ENCODE measurements around the gene TNRC6C. TPM values are rescaled to one million over a fixed set of nuclear protein-coding genes. Genes with fewer than 3 reads are reported as not detected.
"Not testable (repeated sequence)": the region's sequence is repeated elsewhere in the genome, so short reads cannot be mapped to it uniquely, and the experiment has no call there.

Gene TNRC6C
- total RNA-seq, 1 donor from 2014 or later: 27.4 TPM

DNA sequence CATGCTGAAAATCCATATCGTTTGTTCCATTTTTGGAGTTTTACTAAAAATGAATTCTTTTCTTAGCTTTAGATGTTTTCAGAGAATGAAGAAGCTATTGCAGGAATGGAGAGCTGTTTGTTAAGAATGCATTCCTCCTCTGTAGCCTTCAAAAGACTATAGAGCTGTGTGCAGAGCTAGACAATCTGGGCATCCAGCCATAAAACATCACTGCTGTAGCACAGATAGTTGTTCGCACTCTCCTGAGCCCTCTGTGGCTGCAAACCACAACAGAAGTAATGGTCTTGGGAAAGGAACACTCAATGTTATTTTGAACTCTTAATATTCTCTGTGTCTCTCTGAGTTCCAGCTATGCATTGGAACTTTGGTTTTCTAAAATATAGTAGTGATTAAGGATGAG, 4.9 kb downstream of the TNRC6C start:
- DNase-seq (ENCODE audit: low spot score): peak; percentile 65

DNA sequence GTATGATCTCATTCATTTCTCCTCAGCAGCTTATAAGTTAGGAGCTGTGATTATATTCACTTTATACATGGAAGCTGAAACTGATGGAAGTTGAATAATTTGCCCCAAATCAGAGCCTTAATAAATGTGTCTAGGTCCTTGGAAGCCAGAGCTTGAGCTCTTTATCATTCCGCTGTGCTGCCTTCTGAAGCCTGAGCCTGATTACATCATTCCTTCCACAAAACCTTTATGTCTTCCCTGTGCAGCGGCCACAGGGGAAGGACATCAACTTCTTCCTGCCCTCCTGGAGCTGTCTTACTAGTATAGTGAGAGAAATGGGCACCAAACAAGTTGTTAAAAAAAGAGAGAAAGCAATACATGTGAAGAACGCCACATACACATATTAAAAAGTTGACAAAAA, 6.8 kb downstream of the TNRC6C start:
- DNase-seq (ENCODE audit: low spot score): no peak

DNA sequence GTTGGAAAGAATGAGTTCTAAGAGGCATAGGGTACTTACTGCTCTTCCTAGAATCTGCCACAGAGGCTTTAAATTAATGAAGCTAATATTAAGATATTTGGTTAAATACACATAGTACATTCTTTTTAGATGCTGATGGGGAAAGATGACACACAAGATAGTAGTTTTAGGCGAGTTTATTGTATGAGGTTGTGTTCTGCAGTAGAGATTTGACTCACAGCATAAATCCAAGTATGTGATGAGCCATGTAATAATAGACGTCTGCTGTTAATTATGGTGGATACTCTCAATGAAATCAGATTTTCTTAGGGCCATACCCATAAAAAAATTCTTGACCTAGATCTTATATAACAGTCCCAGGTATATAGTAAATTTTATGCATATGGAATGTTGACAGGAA, 8.0 kb downstream of the TNRC6C start:
- no peak for DNase-seq (ENCODE audit: low spot score)

DNA sequence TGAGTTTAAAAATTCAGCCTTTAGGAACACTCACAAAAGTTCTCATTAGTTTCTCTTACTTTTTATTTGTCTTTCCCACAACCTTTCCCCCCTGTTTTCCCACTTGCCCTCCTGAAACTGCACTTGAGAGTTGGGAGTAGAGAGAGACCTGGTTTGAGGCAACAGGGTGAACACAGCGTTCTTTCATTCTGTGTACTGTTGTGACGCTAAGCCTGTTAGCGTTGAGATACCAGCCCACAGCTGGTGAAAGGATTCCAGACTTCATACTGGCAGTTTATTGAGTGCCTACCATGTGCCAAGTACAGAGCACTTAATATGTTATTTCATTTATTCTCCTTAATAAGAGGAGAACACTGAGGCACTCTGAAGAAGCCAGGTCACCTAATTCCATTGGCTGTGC, 10.3 kb downstream of the TNRC6C start:
- DNase-seq (ENCODE audit: low spot score): no peak

DNA sequence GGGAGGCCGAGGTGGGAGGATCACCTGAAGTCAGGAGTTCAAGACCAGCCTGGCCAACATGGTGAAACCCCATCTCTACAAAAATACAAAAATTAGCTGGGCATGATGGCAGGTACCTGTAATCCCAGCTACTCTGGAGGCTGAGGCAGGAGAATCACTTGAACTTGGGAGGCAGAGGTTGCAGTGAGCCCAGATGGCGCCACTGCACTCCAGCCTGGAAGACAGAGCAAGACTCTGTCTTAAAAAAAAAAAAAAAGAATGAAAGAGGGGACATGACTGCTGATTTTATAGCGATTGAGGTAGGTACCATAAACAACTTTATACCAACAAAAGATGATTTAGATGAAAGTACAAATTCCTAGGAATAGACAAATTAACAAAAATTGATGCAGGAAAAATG, 13.8 kb downstream of the TNRC6C start:
- DNase-seq (ENCODE audit: low spot score): not testable (repeated sequence)

DNA sequence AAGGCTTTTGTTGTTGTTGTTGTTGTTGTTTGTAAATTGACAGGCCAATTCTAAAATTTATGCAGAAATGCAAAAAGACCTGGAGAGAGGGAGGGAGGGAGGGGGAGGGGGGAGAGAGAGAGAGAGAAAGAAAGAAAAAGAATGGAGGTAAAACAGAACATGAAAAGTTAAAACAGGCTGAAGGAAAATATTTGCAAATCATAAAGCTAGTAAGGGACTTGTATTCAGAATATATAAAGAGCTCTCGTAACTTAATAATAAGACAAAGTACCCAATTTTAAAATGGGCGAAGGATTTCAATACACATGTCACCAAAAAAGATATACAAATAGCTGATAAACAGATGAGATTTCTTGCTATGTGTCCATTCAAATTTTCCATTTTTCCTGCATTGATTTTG, 15.4 kb downstream of the TNRC6C start:
- DNase-seq (ENCODE audit: low spot score): no peak

DNA sequence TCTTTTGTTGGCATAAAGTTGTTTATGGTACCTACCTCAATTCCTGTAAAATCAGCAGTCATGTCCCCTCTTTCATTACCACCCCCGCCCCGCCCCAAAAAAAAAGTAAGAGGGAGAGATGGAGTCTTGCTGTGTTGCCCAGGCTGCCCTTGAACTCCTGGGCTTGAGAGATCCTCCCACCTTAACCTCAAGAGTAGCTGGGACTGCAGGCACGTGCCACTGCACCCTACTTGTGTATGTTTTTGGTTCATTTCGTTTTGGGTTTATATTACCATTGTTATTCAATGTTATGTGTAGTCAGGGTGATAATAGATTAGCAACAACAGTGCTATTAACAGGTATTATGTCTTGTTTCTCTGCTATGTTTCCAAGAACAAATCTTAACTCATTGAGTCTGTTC, 15.9 kb downstream of the TNRC6C start:
- no peak for DNase-seq (ENCODE audit: low spot score)

DNA sequence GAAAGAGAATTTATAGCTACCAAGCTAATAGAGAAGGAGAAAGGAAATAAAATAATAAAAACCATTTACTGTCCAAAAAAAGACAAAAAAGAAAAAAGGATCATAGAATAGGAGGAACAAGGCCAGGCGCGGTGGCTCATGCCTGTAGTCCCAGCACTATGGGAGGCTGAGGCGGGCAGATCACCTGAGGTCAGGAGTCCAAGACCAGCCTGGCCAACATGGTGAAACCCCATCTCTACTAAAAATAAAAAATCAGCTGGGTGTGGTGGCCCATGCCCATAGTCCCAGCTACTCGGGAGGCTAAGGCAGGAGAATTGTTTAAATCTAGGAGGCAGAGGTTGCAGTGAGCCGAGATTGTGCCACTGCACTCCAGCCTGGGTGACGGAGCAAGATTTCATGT, 23.9 kb downstream of the TNRC6C start:
- DNase-seq (ENCODE audit: low spot score): not testable (repeated sequence)

DNA sequence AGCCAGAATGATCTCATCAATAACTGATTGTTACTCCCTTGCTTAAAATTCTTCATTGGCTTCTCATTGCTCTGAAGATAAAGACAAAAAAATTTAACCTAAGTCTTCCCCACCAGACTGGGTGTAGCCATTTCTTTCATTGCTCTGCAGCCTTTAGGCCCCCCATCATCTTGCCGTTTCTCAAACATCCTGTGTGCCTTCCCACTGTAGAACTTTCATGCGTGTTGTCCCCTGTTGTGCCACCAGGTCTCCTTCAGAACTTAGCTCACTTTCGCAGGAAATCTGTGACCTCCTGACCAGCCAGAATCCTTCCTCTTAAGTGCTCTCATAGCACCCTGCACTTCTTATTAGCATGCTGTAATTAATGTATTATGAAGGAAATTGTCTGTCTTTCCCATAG, 31.8 kb downstream of the TNRC6C start:
- DNase-seq (ENCODE audit: low spot score): no peak

DNA sequence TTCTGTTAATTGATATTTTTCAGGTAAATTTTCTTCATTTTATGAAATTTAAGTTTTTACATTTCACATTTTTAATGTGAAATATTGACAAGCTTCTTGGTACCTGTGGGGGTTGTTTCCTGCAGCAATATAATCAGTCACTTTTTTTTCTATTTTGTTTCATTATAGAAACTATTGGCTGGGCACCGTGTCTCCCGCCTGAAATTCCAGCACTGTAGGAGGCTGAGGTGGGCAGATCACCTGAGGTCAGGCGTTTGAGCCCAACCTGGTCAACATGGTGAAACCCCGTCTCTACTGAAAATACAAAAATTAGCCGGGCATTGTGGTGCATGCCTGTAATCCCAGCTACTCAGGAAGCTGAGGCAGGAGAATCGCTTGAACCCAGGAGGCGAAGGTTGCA, 35.2 kb downstream of the TNRC6C start:
- not testable (repeated sequence) for DNase-seq (ENCODE audit: low spot score)

DNA sequence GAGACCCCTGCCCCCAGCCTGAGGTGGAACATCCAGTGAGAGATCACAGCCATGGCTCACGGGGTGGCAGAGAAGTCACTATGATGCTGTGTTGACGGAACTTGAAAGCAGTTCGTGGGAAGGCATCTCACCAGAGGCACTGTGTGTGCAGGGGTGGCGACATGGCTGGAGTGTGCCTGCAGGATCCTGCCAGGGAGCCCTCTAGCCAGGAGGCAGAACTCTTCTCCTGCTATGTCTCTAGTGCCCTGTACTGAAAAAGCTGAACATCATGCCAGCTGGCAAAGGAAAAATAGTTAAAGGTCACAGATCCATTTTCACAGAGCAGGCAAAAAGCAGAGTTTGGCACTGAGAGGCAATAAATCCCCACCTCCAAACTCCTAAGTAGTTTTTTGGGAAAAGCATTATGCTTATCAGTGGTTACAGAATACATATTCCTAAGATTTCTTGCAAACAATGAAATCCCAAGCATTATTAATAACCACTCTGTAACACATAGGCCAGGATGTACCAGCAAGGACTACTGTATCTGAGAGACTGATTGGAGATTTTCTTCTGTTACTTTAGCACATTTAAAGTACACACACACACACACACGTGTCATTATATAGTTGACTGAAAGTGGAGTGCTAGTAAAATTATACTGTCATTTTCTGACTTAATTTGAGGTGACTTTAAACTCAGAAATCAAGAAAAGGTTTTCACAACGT, 36.8 kb downstream of the TNRC6C start:
- DNase-seq (ENCODE audit: low spot score): no peak

DNA sequence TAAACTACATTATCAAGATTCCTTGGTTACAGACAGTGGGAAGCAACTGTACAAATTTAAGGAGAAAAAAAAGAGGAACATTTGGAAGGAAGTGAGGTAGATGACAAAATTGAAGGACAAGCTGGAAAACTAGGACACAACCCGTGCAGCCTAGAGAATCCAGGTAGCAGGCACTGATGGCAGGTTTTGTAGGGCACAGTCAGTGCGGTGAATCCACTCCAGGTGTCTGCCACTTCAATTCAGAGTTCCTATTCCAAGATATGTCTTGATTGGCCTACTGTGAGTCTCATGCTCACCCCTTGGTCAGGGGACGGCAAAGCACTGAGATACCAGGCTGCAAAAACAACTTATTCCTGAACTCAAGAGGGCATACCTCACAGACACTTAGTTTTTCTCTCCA, 37.8 kb downstream of the TNRC6C start:
- no peak for DNase-seq (ENCODE audit: low spot score)

DNA sequence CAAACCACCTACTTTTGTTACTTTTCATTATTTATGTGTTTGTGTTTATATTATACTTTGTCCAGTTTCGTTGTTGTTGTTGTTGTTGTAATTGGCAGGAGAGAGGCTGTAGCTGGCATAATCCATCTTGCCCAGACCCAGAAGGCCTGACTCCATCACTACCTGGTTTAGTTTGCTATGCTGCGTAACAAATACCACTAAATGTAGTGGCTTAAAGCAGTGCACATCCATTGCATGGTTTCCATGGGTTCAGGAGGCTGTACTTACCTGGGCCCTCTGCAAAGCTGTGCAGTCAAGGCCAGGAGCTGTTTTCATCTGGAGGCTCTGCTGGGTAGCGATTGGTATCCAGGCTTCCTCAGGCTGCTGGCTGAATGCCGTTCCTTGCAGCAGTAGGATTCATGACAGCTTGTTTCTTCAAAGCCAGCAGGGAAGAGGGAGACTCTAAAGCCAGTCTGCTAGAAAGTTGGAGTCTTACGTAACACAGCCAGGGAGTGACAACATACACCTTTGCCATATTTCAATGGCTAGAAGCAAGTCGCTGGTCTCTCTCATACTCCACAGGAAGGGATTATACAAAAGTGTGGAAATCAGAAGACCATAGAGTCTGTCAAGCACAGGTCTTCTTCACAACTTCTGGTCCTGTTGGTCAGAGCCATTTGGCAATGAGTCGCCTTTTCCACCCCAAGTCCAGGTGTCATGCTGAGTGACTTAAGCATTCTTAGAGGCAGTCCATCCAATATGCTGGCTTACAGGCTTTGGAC, 41.1 kb downstream of the TNRC6C start:
- DNase-seq (ENCODE audit: low spot score): no peak

DNA sequence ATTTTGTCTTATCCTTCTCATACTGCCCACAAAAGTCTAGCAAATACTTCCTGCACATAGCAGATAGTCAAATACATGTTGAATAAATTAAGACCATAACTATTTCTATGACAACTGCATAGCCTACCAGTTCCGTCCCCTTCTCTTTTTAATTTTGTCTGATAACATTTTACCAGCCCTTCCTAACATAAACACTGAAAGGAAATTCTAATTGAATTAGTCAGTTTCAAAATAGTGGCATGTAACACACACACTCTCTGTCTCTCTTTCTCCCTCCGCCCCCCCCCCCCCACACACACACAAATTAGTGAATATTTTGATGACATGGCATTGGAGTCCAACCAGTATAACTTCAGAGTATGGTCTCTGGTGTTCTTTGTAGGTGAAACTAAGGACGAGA, 41.8 kb downstream of the TNRC6C start:
- DNase-seq (ENCODE audit: low spot score): no peak

DNA sequence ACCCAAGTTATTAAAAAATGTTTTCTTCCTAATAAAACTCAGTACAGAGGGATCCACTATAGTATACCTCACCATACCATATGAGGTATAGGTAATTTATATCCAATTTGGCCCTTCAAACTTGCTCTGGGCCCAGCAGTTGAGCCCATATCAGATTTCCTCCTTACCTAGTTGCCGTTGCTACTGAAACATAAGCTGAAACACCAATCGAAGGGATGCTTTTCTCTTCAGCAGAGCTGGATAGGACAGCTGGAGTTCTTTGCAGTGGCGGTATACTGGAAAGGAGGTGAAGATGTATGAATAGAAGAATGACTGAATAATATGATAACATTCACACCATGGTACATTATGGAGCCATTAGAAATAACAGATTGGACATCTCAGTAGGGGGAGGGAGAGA, 42.7 kb downstream of the TNRC6C start:
- DNase-seq (ENCODE audit: low spot score): no peak

DNA sequence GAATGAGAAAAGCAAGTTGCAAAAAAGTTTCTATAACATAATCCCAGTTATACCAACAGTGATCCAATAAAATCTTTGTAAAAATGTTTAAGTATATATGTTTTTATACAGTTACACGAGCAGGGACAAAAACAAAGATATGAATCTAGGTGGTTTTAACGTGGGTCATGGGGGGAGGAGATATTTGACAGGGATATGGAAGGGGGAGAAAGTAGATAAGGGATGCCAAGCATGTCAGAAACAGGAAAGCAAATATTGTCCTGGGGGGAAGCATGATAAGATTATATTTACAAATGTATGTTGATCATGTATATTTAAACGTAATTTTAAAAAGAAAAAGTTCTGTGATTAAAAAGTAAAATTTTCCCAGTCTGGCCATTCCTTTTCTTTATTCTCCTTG, 43.1 kb downstream of the TNRC6C start:
- DNase-seq (ENCODE audit: low spot score): no peak

DNA sequence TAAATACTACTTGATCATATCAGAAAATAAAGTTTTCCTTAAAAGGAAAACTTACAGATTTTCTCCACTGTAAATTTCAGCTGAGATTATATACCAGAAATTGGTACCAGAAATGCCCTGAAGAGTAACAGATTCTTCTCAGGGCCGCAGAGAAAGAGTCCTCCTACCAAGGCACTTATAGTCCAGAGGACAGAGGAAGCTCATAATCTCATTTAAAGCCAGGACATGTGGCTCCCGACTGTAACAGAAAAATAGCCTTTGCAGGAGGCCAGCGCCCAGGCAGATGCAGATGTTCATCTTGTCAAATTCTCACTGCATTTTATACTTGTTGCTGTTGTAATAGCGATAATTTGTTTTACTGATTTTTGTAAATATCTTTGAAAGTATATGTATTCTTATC, 43.7 kb downstream of the TNRC6C start:
- no peak for DNase-seq (ENCODE audit: low spot score)

DNA sequence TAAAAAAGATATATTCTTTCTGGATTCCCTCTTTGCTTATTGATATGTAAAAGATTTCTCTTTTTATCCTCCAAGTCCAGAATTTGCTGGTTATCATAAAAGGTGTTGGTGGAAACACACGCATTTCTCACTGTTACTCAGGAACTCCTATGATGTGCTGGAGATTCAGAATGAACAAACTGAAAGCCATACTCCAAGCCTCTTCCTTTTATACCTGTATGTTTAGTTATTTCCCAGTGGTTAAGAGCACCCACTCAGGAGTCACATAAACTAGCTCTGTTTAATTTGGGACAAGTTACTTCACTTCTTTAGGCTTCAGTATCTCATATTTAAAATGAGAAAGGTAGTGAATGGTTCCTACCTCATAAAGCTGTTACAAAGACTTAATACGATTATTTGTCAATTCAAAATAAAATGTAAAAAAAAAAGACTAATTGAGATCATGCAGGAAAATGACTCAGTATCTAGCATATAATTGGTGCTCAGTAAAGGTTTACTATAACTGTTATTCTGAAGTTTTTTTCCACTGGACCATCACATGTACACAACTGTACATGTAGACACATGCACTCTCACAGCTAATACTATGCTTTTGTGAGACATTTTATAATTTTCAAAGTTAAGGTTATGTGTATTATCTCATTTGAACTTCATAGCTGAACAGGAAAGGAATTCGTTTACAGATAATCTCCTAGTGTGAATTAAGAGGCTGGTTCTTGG, 47.1 kb downstream of the TNRC6C start:
- no peak for DNase-seq (ENCODE audit: low spot score)

DNA sequence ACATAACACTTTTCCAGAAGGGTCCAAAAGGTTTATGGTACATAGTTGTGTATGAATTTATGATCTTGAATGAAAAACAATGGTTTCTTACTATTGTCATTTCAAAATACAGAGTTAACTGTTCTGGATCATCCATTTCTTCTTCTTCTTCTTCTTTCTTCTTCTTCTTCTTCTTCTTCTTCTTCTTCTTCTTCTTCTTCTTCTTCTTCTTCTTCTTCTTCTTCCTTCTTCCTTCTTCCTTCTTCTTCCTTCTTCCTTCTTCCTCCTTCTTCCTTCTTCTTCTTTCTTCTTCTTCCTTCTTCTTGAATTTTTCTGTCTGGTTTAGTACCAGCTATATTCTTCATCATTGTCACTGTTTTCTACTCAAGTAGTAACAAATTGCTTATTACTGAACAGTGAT, 47.8 kb downstream of the TNRC6C start:
- DNase-seq (ENCODE audit: low spot score): no peak

DNA sequence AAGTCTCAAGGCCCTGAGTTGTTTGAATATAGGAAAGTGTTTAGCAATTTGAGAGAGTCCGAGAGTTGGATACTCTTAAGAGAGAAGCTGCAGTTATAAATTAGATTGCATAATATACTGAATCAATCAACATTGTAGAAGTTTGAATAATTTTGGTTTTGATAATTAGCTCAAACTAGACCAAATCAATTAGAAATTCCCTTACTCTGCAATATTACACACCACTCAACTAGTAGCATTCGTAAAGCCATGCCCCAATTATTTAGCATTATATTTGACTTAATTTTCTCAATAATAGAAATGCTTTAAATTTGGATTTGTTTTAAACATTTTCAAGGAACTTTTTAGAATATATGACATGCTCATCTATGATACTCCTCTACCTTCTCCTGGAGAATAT, 49.1 kb downstream of the TNRC6C start:
- no peak for DNase-seq (ENCODE audit: low spot score)

DNA sequence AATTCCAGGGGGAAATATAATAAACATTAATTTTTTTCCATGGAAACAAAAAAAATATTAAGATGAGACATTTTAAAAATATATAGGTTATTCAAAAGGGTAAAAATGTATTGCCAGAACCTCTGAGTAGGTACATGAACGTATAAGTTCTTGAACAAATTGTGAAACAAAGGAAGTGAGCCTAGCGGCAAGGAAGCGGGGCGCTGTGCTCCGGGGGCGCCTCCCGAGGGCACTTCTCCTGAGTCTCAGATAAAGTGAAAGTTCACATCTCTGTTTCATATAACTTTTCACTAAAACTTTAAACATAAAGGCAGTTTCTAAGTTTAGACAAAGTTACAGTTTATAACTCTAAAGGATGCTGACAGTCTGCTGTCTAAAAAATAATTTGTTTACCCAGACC, 52.3 kb downstream of the TNRC6C start:
- no peak for DNase-seq (ENCODE audit: low spot score)

DNA sequence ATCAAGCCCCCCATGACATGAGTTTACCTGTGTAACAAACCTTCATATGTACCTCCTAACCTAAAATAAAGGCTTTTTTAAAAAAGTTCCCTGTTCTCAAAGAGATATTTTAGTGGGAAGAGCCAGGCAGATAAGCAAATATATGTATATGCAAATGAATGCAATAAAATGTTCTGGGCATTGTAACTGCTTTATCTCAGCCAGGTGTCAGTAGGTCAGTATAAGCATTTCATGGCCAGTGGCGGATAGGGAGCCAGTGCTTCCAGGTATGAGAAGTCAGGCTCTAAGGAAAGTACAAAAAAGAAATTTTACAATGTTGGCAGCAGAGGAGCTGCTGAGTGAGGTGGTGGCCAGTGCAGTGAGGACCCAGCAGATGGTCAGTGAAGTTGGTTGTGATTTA, 53.9 kb downstream of the TNRC6C start:
- no peak for DNase-seq (ENCODE audit: low spot score)
